GM19455 (cell line): ENCODE measurements around the gene THRB.

ENCODE experiments used
- ATAC-seq: cut with Tn5 transposase; IDR thresholded peaks from one replicate; pipeline ENCODE4 v1.9.1; 2021; ENCODE audit not compliant: unreplicated experiment

THRB gene

DNA sequence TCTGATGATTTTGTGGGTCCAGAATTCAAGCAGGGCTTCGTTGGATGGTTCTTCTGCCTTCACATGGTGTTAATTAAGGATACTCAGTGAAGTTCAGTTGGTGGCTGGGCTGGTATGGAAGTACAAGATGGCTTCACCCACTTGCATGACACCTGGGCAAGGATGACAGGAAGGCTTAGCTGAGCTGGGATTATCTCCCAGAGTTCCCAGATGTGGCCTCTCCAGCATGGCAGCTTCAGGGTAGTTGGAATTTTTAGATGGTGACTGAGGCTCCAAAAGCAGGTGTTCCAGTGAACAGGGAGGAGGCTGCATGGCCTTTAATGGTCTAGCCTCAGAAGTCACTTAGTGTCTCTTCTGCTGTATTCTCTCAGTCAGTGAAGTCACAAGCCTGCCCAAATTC, 135.5 kb downstream of the THRB start:
- ATAC-seq, result no peak

- ATAC-seq, result no peak
Measured at GRCh38 chr3:24357635-24358034, 137.0 kb downstream of the THRB start.

GRCh38 chr3:24355806-24356205, 138.8 kb downstream of the THRB start:
- ATAC-seq, result no peak

- ATAC-seq, result no peak
Measured at GRCh38 chr3:24354230-24354629, 140.4 kb downstream of the THRB start.

DNA sequence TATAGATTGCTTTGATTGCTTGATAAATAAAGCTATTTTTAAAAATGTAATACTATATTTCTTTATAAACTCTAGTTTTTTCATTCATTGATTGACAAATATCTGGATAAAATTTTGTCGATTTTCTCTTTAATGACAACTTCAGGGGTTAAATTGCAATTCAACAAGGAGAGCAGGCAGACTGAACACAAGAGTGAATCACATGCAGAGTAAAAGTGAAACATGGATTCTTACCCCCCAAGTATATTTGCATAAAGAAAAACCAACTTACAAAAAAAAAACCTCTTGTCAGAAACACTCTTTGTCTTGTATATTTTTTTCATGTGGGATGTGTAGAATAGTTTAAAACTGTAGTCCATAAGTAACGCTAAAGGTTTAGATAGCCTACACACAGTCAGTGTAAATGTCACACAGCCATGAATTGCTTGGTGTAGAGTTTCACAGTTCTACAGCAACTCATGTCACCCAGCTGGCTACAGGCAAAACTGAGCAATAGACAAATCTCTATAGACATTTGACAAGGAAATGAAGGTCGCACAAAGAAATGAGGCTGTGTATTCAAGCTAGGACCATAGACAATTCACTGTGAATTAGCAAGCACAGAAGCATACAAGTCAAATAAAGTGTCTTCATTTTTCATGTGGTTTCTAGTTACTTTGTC, 141.6 kb downstream of the THRB start:
- no peak for ATAC-seq

DNA sequence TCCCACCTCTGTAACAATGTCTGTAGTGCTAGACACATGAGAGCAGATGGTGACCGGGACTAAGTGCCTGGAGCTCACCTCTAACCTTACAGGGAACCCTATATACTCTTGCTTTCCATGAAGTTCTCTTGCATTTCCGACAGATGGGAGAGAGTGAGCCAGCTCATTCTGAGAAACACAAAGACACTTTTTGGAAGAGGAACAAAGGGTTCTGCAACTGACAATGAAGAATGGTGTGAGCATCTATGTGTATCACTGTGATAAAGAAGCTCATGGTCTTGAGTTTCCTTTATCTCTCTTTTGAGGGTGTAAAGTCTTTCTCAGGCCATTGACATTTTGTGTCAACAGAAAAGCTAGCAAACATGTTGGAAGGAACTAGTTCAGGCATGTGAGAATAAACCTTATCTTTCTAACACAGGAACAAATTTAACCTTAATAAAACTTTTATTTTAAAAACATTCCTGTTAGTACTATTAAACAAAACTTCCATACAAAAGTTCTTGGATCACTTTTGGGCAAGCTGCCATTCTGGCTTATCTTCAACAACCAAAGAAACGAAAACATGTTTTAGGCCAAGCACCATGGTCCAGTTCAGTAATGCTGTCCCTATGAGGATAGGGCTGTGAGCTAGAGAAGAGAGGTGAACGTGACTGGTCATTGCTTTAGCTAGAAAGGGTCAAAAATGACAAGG, 142.7 kb downstream of the THRB start:
- no peak for ATAC-seq

- ATAC-seq, result no peak
Measured at GRCh38 chr3:24349367-24350019, 145.2 kb downstream of the THRB start.

- no peak for ATAC-seq
Measured at GRCh38 chr3:24348348-24348747, 146.3 kb downstream of the THRB start.

GRCh38 chr3:24344784-24345439, 149.7 kb downstream of the THRB start:
- ATAC-seq, result no peak

DNA sequence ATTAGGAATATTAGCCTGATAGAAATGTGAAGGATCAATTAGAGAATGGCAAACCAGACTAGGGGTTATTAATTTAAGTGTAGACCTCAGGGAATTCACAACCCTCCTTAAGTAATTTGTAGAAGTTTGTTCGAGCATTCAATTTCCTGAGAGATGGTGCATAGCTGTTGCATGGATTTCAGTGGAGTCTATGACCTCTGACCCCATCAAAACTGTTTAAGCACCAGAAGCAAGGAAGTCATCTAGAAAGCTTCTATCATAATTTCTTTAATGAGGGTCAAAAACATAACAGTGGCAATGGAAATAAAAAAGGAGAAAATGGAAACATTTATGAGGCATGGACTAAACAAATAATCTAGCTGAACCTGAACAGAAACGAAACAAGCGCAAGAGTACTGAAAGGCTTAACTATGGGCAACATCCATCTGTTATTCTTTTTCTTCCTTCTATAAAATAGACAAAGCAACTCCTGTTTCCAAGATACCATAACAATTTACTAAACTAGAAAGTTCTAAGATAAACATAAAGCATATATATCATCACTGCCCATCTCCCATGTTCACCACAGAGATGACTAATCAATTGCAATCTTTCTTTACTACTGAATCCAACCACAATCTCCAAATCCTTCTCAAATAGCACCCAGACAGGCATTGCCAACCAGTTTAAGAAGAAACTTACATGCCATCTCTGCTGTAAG, 151.4 kb downstream of the THRB start:
- ATAC-seq, result no peak

DNA sequence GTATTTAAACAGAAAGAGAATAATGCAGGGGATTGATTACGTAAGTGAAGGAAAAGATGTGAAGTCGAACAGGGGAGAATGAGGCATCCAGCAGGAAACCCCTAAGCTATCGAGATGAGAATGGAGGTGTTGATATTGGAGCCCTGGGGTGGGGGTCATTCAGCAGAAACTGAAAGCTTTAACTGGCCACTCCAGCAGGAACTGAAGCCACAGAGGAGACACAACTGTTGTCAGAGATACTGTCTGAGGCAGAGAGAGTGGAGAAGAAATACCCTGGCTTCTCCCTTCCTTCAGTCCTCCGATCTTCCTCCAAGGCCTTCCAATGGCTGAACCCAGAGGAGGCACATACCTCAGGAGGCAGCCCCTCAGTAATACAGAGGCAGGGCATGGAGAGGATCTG, 152.4 kb downstream of the THRB start:
- ATAC-seq, result no peak

GRCh38 chr3:24341668-24342067, 153.0 kb downstream of the THRB start:
- no peak for ATAC-seq

DNA sequence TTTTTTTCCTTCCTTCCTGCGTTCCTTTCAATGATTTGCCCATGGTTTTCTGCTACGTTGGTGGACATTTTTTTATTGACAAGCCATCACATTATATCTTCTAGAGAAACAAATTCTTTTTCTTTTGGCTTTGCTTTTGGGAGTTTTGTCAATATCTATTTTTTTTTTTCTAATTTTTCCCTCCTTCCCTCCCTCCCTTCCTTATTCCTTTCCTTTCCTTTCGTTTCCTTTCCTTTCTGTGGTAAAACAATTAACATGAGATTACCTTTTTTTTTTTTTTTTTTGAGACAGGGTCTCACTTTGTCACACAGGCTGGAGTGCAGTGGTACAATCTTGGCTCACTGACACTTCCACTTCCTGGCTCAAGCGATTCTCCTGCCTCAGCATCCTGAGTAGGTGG, 153.7 kb downstream of the THRB start:
- ATAC-seq, result no peak

GRCh38 chr3:24340161-24340560, 154.5 kb downstream of the THRB start:
- ATAC-seq, result no peak

DNA sequence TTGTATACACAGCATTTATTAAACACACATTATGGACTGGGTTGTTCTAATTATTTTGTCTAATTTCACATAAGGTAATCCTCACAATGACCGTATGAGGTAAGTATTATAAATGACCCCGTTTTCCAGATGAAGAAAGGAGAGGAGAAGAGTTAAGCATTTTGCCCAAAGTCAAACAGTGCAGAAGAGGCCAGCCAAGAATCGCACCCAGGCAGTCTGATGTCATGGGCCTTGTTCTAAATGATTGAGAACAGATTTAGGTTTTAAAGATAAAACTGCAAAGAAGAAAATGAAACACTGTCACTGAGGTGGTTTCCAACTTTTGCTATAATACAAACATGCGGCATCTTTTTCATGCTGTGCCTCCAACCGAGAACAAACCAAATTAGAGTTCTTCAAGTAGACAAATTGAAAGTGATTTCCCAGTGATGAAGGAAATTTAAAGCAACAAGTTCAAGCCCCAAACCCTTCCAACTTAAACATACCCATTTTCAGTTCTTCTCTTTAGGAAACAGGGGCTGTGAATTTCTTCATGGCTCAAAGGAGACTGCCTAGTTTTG, 155.3 kb downstream of the THRB start:
- ATAC-seq, result no peak

DNA sequence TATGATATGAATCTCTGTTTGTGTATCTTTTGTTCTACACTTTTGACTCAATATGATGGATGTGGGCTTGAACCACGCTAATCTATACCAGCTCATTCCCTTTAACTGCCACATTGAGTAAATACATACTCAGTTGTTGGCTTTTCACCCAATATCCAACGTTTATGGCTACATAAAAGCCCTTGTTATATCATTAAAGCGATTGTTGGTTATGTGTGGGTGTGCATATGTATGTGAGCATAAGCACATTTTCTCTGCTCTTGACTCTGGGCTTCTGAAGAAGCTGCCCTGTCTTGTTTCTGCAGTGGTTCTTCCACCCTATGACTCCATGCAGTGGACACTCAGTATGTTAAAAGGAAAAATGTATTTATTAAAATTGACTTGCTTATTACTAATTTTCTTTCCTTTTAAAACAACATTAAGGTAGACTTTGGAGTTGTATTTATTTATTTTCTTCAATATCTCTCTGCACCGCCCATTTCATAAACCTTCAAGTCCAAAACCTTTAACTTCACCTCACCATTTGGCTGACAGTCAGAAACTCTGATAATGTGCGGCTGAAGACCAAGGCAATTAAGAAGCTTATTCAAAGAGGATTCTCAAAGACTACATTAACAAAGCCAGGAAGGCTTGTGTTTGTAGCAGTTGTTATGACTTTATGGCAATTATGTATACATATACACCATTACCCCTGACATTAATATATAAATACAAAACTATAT, 156.1 kb downstream of the THRB start:
- no peak for ATAC-seq

DNA sequence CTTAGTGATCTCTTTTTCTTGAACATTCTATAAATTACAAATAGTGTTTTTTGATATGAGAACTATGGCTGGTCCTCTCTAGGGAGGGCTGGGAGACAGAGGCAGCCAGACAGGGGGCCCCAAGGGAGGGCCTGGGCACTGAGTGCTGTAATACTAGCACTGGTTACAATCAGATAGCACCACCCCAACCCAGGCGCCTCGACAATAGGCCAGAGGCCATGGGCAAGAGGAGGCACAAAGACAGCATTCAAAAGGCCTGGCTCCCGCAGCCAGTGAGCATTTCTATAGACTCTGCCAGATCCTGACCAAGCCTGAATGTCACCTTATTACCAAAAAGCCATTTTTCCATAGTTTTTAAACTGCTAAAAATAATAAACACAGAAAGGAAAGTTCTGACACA, 158.5 kb downstream of the THRB start:
- ATAC-seq, result no peak

DNA sequence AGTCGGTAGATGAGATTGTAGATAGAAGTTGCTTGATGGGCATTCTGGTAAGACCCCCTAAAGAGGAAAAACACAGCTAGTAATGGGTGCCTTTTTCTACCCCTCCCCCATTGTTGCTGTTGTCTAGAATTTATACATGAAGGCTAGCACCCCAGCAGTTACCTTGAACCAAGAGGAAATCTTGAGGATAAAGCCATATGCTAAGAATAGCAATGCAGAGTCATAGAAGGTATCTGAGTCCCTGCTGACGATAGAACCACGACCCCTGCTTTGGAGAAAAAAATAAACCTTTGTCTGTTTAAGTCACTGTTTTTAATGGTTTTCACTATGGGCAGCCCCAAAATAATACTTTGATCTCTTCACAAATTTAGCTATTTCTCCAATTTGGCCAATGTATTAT, 162.6 kb downstream of the THRB start:
- ATAC-seq, result no peak

GRCh38 chr3:24323272-24323671, 171.4 kb downstream of the THRB start:
- no peak for ATAC-seq

- no peak for ATAC-seq
Measured at GRCh38 chr3:24320601-24321000, 174.0 kb downstream of the THRB start.
